CD14-positive monocyte (primary cell): Measurements from ENCODE around the gene ALAS1. TPM values are rescaled to one million over a fixed set of nuclear protein-coding genes. Genes with fewer than 3 reads are reported as not detected.

Source experiments
- DNase-seq, 3 donors: peaks; one replicate each; pipeline ENCODE4 v3.0.0-alpha.2; 2011 to 2022
- H2AFZ ChIP-seq: 2 replicates; pipeline ENCODE4 v1.6.0; 2012; ENCODE audit warnings: mild to moderate bottlenecking, low read depth, low read length, inconsistent platforms; ENCODE audit not compliant: insufficient read depth, poor library complexity, severe bottlenecking
- H3K27ac ChIP-seq, 2 donors: 1 replicate in 1 of 2; 2 replicates in 1 of 2; pipeline ENCODE4 v1.5.1; 2012 to 2013; ENCODE audit warnings: low read length in 2 of 2, control low read depth in 1 of 2, inconsistent platforms in 1 of 2, low read depth in 1 of 2, mild to moderate bottlenecking in 1 of 2
- H3K27me3 ChIP-seq, 2 donors: one replicate each; pipeline versions ENCODE4 v1.6.0 to v1.6.1; 2011 to 2013; ENCODE audit warnings: low read length in 2 of 2; ENCODE audit not compliant: control insufficient read depth in 2 of 2, insufficient read depth in 2 of 2
- H3K36me3 ChIP-seq, 2 donors: replicated peaks in 1 of 2; 1 replicate in 1 of 2; 2 replicates in 1 of 2; pipeline versions ENCODE4 v1.5.1 to v1.6.1; 2012 to 2013; ENCODE audit warnings: low read length in 2 of 2, control low read depth in 1 of 2, inconsistent platforms in 1 of 2, mild to moderate bottlenecking in 1 of 2; ENCODE audit not compliant: insufficient read depth in 2 of 2, control insufficient read depth in 1 of 2
- H3K4me1 ChIP-seq, 2 donors: 1 replicate in 1 of 2; 2 replicates in 1 of 2; pipeline versions ENCODE4 v1.5.1 to v1.6.1; 2012 to 2013; ENCODE audit warnings: low read length in 2 of 2, control low read depth in 1 of 2, inconsistent platforms in 1 of 2, mild to moderate bottlenecking in 1 of 2, moderate library complexity in 1 of 2; ENCODE audit not compliant: insufficient read depth in 2 of 2, control insufficient read depth in 1 of 2
- H3K4me2 ChIP-seq: replicated peaks from 2 replicates; pipeline ENCODE3; 2012; ENCODE audit warnings: low read length, moderate library complexity, mild to moderate bottlenecking; ENCODE audit not compliant: poor library complexity, severe bottlenecking; ENCODE audit errors: extremely low read depth
- H3K4me3 ChIP-seq, 3 experiments: fragments of 200-600 bp in 1 of 3; sonication (generic) in 1 of 3; replicated peaks in 1 of 3; 1 replicate in 2 of 3; 2 replicates in 1 of 3; pipeline ENCODE4 v1.5.1; 2011 to 2013; ENCODE audit warnings: low read length in 3 of 3, mild to moderate bottlenecking in 3 of 3, control low read depth in 2 of 3, low read depth in 2 of 3, inconsistent platforms in 1 of 3, moderate library complexity in 1 of 3
- H3K79me2 ChIP-seq: 2 replicates; pipeline ENCODE4 v1.6.0; 2012; ENCODE audit warnings: mild to moderate bottlenecking, control low read depth, inconsistent platforms, low read length, moderate library complexity; ENCODE audit not compliant: insufficient read depth
- H3K9ac ChIP-seq: 2 replicates; pipeline ENCODE4 v1.6.0; 2017; ENCODE audit warnings: low read length, mild to moderate bottlenecking; ENCODE audit not compliant: insufficient read depth, poor library complexity, severe bottlenecking
- H3K9me3 ChIP-seq, 2 donors: replicated peaks in 1 of 2; 1 replicate in 1 of 2; 2 replicates in 1 of 2; pipeline versions ENCODE4 v1.5.1 to v1.6.1; 2012 to 2013; ENCODE audit warnings: low read length in 2 of 2, control low read depth in 1 of 2; ENCODE audit not compliant: control insufficient read depth in 1 of 2, insufficient read depth in 1 of 2
- H4K20me1 ChIP-seq: 2 replicates; pipeline ENCODE4 v1.6.0; 2012; ENCODE audit warnings: mild to moderate bottlenecking, low read length, control low read depth, moderate library complexity; ENCODE audit not compliant: insufficient read depth
- H3K27ac Mint-ChIP-seq, 7 donors: one replicate each; pipeline ENCODE4 v1.8.0; 2020; ENCODE audit warnings: mild to moderate bottlenecking in 7 of 7, mixed read lengths in 7 of 7, moderate library complexity in 6 of 7, inconsistent platforms in 2 of 7
- H3K27me3 Mint-ChIP-seq, 3 donors: one replicate each; pipeline ENCODE4 v1.8.0; 2021 to 2022; ENCODE audit warnings: low read depth in 3 of 3, mild to moderate bottlenecking in 3 of 3, mixed read lengths in 3 of 3, moderate library complexity in 3 of 3, inconsistent platforms in 1 of 3
- H3K36me3 Mint-ChIP-seq, 2 donors: one replicate each; pipeline ENCODE4 v1.8.0; 2020; ENCODE audit warnings: mixed read lengths in 2 of 2, inconsistent platforms in 1 of 2, mild to moderate bottlenecking in 1 of 2
- H3K4me1 Mint-ChIP-seq: one replicate; pipeline ENCODE4 v1.8.0; 2020; ENCODE audit warnings: mild to moderate bottlenecking, mixed read lengths
- H3K4me3 Mint-ChIP-seq, 2 donors: one replicate each; pipeline ENCODE4 v1.8.0; 2020; ENCODE audit warnings: mild to moderate bottlenecking in 2 of 2, mixed read lengths in 2 of 2, moderate library complexity in 1 of 2
- H3K9me3 Mint-ChIP-seq, 7 donors: one replicate each; pipeline ENCODE4 v1.8.0; 2020 to 2022; ENCODE audit warnings: mixed read lengths in 7 of 7, mild to moderate bottlenecking in 6 of 7, moderate library complexity in 6 of 7, inconsistent platforms in 2 of 7
- WGBS: methylation state at CpG from one replicate; pipeline ENCODE4 v1.1.5; 2013; ENCODE audit warnings: missing lambda C conversion rate; ENCODE audit not compliant: insufficient coverage; 5-methylcytosine and 5-hydroxymethylcytosine counted together
- intact Hi-C, 2 donors: fragments of 100-400 bp; cut with micrococcal nuclease; formaldehyde crosslinking; loops; one replicate each; pipeline versions ENCODE4 v1.15.0 to v1.15.1; 2023
- polyA plus RNA-seq, 3 donors: library from polyadenylated mRNA; depleted of rRNA in 1 of 3; unstranded in 2 of 3; stranded (reverse) in 1 of 3; fragments of 300-500 nt in 2 of 3; fragments of >200 nt in 1 of 3; fragmentation: Illumina TruSeq in 2 of 3; gene quantifications; 1 replicate in 2 of 3; 2 replicates in 1 of 3; pipeline ENCODE4 v1.2.3, GENCODE V29; 2012 to 2021
- TF ChIP-seq, protein P1 (sequence below): fragments of 200-600 bp; IDR thresholded peaks from one replicate; pipeline ENCODE4 v1.8.0; 2022; ENCODE audit warnings: antibody characterized with exemption, mild to moderate bottlenecking

The ALAS1 gene
- polyA plus RNA-seq, 3 donors, result 20.9 to 84.7 (median 38.7) TPM

DNA sequence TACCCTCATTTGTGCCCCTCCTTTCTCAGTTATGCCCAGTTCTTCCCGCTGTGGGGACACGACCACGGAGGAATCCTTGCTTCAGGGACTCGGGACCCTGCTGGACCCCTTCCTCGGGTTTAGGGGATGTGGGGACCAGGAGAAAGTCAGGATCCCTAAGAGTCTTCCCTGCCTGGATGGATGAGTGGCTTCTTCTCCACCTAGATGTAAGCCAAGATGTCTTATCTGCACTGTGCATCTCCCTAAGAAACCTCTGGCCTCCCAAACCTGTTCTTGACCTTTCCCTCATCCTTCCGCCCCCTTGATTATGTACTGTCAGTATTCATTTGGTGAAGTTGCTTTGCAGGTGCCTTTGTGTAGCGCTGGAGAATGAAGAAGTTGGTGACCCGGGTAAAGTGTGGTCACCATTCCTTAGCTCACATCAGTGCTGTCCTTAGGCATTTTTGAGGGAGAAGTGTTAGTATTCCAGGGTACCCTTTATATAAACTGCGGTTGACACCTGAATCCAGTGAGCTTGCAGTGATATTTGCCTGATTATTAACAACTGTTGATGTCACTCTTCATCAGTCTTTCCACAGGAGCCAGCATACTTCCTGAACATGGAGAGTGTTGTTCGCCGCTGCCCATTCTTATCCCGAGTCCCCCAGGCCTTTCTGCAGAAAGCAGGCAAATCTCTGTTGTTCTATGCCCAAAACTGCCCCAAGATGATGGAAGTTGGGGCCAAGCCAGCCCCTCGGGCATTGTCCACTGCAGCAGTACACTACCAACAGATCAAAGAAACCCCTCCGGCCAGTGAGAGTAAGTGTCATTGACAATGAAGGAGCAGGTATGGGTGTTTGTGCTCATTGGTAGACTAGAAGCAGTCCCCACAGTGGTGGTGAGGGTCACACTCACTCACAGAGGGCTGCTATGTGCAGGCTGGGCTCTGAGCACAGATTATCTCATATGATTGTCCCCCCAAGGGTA is 966 bp downstream of the ALAS1 start:
- TF ChIP-seq, protein P1, sequence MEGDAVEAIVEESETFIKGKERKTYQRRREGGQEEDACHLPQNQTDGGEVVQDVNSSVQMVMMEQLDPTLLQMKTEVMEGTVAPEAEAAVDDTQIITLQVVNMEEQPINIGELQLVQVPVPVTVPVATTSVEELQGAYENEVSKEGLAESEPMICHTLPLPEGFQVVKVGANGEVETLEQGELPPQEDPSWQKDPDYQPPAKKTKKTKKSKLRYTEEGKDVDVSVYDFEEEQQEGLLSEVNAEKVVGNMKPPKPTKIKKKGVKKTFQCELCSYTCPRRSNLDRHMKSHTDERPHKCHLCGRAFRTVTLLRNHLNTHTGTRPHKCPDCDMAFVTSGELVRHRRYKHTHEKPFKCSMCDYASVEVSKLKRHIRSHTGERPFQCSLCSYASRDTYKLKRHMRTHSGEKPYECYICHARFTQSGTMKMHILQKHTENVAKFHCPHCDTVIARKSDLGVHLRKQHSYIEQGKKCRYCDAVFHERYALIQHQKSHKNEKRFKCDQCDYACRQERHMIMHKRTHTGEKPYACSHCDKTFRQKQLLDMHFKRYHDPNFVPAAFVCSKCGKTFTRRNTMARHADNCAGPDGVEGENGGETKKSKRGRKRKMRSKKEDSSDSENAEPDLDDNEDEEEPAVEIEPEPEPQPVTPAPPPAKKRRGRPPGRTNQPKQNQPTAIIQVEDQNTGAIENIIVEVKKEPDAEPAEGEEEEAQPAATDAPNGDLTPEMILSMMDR, result no peak
- H2AFZ ChIP-seq, result peak overlapping the region; percentile 71
- H3K27ac ChIP-seq, result peak overlapping the region; percentile 76 to 83
- peaks cover 24 to 31% of the 10 kb centered on the region in 2 donors for H3K36me3 Mint-ChIP-seq
- H3K9me3 Mint-ChIP-seq, result no peaks in the 10 kb centered on the region
- peak overlapping the region; percentile 90 to 98 (median 94) for H3K27ac Mint-ChIP-seq
- intact Hi-C loops, result loop anchor here (5.0 kb wide), 2 partner anchors 47 to 137 kb away; partner anchors contain the start of gene POC1A (in 1 of the 2)
- H3K4me1 Mint-ChIP-seq, result peaks cover 82% of the 10 kb centered on the region
- peaks cover 46% of the 10 kb centered on the region for H3K79me2 ChIP-seq
- DNase-seq, result peak in 1 of 3 donors; percentile 12
- peaks cover 24% of the 10 kb centered on the region for H4K20me1 ChIP-seq
- peak overlapping the region; percentile 84 for H3K4me2 ChIP-seq
- peaks cover 81 to 87% of the 10 kb centered on the region in 2 donors for H3K4me1 ChIP-seq
- no peaks in the 10 kb centered on the region for H3K27me3 Mint-ChIP-seq
- peak overlapping the region; percentile 66 to 86 (median 80) for H3K4me3 ChIP-seq
- no peaks in the 10 kb centered on the region for H3K27me3 ChIP-seq
- WGBS, result 31% methylated on average over 8 of the region's 14 CpGs
- H3K9ac ChIP-seq, result peak overlapping the region; percentile 88
- peaks cover 7 to 10% of the 10 kb centered on the region in 2 donors for H3K36me3 ChIP-seq
- H3K4me3 Mint-ChIP-seq, result peak overlapping the region; percentile 97 to 98
- H3K9me3 ChIP-seq, result no peaks in the 10 kb centered on the region

DNA sequence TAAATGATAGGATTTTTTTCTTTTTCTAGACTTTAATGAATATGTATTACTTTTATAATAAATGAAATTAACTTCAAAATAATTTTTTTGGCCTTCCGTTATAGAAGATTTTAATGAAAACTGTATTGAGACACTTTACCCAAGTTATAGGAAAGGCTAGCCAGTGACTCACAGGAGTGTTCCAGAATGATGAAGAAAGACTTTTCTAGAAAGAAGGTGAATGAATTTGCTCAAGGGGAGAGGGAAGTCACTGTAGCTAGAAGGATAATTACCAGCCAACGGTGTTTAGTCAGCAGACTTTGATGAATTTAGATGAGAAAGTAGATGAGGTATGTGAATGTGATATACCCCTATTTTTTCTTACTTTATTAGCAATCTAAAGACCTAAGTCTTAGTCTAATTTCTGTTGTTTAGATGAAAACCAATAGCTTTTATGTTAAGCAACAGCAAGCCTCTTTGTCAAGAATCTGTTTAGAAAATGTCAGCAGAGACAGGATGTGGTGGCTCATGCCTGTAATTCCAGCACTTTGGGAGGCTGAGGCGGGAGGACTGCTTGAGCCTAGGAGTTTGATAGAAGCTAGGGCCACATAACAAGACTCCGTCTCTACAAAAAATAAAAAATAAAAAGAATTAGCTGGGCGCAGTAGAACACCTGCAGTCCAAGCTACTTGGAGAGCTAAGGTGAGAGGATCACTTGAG is 3.2 kb downstream of the ALAS1 start:
- intact Hi-C loops, result no loop called here
- WGBS, result no CpG with 5 or more reads among the region's 5 CpGs
- peaks cover 46 to 52% of the 10 kb centered on the region in 2 donors for H3K36me3 Mint-ChIP-seq
- H3K4me3 Mint-ChIP-seq, result peak overlapping the region; percentile 41 to 56
- Histone ChIP-seq H4K20me1 (peaks cover 24% of the 10 kb centered on the region), H3K9ac (peak overlapping the region; percentile 15), H3K4me1 (peaks cover 82 to 84% of the 10 kb centered on the region in 2 donors), H3K9me3 (no peaks in the 10 kb centered on the region), H3K27me3 (no peaks in the 10 kb centered on the region), H3K4me3 (peak overlapping the region in 1 of 3 experiments; percentile 47), H3K36me3 (peaks cover 29 to 32% of the 10 kb centered on the region in 2 donors), H3K4me2 (peak overlapping the region; percentile 48), H2AFZ (no peak overlapping the region), H3K27ac (peak overlapping the region; percentile 38 to 96), H3K79me2 (peaks cover 66% of the 10 kb centered on the region)
- no peaks in the 10 kb centered on the region for H3K9me3 Mint-ChIP-seq
- TF ChIP-seq, protein P1, result no peak
- DNase-seq, result peak; percentile 55 to 86 (median 81)
- H3K27ac Mint-ChIP-seq, result peak overlapping the region; percentile 93 to 98 (median 95)
- peaks cover 80% of the 10 kb centered on the region for H3K4me1 Mint-ChIP-seq
- H3K27me3 Mint-ChIP-seq, result no peaks in the 10 kb centered on the region
